EL (cell line): ENCODE measurements around the gene PCDH9.

Source experiments
- DNase-seq: peaks from one replicate; pipeline ENCODE4 v3.0.0-alpha.2; 2016

The PCDH9 gene

DNA sequence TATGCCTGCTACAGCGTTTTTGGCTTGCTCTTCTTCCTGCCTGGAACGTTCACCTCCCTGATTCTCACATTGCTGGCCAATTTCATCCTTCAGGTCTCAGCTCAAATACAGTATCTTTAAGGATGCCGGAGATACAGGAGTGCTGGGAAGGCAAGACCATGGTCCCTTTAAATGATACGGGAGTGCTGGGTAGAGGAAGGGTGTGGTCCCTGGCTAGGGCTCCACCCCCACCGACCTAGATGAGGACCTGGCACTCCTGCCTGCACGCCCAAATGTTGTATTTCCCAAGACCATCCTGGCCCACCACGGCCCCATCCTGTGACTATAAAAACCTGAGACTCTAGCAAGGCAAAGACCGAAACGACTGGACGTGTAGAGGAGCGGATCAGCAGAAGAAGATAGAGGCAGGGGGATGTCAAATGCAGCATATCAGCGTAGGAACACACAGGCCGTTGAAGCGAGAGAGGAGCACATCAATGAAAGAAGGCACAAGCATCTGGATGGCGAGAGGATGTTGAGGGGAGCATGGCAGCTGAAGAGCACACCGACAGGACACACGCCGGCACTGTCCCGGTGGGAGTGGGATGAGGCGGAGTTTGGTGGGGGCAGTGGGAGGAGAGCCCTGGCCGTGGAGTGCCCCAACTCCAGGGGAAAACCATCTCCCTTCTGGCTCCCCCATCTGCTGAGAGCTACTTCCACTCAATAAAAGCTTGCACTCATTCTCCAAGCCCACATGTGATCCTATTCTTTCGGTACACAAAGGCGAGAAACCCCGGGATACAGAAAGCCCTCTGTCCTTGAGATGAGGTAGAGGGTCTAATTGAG is 74.0 kb downstream of the PCDH9 start:
- DNase-seq = no peak

DNA sequence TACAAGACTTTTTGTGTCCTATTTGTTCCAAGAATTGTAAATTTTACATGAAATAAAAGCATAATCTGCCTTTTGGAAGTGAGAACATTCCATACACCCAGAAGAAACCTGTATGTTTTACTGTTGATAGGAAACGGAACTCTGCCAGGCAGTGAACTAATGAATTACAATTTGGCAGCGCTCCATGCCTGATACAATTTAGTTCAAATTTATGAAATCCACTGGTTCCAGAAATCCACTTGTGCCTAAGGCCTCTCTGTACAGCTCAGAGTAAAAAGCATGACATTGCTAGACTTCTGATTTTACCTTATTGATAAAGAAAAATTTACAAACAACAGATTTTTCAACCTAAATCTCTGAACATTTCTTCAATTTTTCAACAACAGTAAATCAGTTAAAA is 78.1 kb downstream of the PCDH9 start:
- no peak for DNase-seq

DNA sequence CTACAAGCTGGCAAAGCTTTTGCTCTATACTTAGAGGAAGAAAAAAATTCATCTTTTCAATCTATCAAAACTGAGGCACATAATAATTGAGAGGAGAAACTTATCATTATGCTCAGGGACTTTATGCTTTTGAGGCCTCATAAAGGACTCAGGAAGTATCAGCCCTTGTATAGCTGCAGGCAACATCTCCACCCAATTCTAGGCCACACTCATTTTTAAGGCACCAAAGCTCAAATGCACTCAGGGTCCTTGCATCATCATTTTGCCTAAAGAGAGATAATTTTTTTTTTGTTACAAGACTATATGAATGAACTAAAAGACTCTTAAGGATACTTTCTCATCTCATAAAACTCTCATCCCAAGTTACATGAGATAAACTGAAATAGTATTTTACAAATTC is 78.5 kb downstream of the PCDH9 start:
- no peak for DNase-seq

DNA sequence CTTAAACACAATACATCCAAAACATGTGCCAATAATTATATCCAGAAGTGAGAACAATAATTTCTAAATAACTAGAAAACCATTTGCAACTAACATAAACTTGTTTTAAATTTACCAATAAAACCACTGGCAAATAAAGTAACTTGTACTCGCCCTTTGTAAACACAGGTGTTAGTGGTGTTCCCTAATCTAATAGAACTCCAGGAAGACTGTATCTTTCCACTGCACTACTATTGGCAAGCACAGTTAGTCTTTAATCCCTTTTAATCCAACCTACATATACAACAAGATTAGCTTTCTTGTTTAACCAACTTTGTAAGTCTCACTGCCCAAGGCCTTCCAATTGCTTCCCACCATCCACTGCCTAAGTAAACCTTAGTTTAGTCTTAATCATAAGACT is 79.5 kb downstream of the PCDH9 start:
- no peak for DNase-seq

DNA sequence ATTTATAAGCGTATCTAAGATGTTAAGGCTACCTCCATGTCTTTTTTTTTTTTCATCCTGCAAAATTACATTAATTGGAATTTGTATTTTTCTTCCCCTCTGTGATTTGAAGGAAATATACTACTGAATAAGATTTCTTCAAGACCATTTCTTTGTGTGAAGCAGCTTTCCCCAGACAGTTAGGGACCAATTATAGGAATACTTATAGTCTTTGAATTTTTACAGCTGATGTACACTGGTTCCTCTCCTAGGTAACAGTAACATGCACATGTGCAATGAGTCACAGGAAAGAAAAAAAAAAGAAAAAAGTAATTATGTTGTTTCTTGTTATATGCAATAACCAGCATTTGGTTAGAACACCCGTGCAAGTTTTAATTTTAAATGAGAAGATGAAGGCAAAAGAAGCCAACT is 82.0 kb downstream of the PCDH9 start:
- peak; percentile 20 for DNase-seq

DNA sequence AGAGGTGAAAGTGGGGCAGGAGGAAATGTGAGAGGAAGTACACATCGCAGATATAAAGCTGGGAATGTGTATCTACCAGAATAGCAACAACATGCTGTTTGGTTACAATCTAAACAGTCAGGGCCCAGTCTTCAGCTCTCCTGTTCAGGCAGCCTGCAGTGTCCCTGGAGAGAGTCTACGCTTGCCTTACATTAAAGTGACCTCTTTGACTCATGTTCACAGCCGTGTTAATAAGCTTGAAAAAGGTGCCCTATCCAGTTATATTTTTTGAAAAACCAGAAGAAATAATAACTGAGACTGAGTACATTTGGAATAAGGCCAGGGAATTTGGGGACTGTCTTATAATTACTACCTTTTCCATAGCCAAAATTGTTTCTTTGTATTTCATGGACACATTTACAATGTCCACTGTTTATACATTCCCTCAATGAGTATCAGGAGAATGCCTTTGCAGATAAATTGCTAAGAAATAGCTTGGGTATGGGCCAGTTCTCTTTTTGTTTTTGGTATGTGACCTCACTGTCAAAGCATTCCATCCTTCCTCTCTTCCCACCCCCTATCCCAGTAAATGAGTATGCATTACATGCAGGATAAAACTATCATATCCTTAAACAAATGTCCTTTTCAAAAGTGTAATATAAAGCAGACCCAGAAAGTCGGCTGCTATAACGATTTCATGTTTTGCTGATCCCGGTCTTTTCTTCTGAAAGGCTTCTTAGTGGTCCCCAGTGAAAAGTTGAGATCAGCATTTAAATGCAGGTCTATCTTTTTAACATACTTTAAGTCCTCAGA is 82.6 kb downstream of the PCDH9 start:
- peak; percentile 74 for DNase-seq

DNA sequence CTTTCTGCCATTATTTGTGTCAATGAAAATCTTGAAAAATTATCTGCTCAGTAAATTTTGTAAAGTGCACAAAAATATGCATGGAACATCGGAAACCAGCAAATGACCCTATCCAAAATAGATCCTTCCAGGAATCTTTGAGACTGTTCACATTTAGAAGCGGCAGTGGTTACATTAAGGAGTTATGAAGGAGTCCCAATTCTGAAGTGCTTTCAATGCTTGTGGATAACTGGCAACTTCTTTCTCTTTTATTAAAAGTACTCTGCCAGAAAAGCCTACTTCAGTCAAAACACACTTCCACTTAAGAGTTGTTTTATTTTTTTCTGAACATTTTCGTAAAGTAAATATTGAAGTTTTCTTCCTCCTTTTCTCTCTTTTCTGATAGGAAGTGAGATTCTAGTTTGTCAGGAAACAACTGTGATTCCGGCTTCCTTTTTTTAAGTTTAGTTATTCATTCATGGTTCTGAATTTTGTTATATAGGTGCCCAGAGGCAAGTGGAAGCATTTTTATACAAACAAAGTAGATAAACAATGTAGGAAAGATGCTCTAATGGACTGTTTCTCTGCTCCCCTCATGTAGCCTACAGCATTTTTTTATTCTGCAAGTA is 83.5 kb downstream of the PCDH9 start:
- DNase-seq = no peak

DNA sequence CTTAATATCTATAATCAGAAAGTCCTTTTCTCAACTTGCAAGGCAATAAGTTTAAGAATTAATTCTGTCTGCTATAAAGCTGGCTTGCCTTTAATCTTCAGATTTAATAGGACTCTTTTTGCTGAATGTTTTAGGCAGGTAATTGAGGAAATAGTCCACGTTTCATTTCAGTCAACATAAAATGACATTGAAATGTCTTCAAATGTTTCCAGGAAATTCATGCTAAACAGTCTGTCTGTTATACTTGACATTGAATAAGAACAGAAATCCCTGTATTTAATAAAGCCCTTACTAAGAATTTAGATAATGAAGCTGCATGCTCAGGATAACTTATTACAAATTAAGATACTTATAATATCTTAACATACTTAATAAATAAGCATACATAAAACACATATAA is 84.2 kb downstream of the PCDH9 start:
- no peak for DNase-seq

DNA sequence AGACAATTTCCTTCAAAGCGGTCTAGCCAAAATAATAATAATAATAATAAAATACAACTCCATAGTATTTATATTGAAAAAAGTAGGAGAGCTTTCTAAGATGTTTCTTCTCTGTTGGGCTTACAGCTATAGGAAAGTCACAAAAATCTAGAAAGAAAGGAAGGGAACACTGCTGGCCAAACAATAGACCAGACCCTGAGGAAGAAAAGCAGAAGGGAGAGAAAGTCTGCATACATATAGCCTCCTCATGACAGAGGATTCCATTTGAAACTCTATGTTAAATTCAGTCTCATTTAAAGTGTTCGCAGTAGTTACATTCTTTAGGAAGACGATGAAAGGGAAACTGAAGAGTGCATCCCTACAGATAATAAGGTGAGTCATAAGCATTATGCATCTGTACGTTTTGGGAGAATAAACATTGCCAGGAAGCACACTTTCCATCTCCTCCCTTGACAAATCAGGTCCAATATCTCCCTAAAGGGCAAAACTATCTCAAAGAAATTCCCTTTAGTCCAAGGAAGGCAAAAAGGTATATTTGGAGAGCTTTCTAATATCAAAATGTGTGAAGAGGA is 86.5 kb downstream of the PCDH9 start:
- DNase-seq = peak; percentile 1

DNA sequence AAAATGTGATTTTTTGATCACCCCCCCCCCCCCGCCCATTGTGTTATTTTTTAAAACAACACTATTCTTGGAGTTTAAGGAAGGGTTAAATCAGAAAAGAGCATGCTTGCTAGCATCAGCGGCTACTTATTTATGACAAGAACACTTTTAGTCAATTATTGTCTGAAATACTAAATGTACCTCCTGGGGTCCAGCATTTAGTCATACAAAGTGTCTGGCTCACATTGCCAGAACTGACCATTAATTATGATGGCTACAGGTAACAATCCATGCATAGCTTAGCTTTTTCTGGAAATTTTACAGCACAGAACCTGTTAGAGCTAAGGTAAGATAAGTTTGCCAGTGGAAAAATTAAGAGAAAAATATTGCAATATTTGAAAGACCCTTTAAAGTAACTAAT is 90.1 kb downstream of the PCDH9 start:
- DNase-seq = no peak

DNA sequence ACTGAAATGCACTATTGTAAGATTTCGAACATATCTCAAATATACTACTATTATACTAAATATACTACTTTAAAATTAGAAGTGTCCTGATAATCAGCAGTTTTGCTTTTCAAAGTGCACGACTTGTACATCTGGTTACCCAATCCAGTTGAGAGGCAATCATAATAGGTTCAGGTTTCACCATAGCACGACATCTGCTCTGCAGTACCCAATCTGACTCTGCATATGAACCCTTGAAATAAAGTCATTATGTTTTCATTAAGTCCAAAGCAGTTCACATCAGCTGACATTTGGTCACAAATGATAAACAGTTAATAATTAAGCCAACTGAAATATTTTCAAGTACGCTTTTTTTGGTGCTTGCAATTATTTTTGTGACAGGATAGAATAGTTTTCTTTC is 90.6 kb downstream of the PCDH9 start:
- no peak for DNase-seq

DNA sequence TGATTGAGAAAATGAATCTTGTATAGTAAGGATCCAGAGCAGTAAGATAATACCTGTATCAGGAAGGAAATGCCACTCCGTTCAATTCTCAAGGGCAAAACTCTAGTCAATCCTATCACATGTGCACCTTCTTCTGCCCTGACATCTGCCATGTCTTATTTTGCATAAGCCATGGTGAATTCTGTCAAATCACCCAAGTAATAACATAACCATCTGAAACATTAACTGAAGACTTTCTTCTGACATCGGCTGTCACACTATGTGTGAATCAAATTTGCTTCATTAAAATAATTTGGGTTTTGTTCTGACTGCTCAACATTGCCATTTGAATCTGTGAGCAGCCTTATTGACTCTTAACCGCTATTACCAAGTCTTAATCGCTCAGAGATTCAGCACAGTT is 91.2 kb downstream of the PCDH9 start:
- no peak for DNase-seq

DNA sequence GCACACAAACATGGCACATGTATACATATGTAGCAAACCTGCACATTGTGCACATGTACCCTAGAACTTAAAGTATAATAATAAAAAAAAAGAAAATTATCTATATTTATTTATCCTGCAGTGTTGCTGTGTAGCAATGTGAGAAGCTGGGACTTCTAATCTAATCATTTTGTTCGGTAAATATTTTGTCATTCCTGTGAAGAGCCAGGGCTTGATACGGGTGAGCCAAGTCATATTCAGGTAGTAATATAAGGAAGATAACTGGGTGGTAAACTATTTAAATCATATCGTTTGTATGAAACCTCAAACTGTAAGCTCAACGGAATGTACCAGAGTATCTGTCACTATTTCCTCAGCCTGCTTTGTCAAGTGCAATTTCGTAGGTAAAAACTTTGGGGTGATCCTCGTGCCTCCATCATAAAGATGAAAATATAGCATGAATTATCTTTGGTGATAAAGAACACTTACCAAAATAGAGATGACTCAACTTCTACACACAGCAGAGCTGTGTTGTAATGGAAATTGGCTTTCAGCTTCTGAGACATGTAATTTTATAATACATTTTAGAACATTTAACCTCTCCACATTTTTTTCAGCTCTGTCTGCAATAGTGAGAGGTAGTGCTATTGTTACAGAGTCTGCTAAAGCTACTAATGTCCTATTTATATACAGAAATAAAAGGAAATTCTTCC is 92.9 kb downstream of the PCDH9 start:
- no peak for DNase-seq

DNA sequence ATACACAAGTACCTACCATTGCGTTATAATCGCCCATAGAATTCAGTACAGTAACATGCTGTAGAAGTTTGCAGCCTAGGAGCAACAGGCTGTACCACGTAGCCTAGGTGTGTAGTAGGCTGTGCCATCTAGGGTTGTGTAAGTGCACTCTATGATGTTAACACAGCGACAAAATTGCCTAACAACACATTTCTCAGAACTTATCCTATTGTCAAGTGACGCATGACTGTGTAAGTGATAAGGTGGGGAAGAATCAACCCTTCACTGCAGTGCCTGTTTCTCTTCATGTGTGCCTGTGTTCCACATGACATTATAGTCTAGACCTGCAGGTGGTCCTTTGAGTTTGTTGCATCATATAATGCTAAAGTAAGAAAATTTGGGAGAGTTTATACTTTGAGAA is 94.0 kb downstream of the PCDH9 start:
- no peak for DNase-seq

DNA sequence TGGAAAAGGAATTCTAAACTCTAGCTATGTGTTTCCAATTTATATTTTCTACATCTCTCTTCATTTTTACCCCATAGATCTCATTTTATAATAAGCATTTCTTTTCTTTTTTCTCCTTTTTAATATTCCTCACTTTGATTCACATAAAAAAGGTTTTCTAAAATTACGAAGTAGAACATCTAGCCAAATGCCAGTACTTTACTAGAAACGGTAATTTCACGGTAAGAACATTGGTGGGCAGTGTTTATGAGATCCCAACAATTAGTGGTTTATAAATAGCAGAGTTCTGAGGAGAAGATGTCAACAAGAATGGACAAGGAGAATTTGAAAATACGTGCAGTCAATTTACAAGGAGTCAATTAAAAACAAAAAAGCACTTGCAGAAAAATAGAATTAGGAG is 94.8 kb downstream of the PCDH9 start:
- DNase-seq = no peak

DNA sequence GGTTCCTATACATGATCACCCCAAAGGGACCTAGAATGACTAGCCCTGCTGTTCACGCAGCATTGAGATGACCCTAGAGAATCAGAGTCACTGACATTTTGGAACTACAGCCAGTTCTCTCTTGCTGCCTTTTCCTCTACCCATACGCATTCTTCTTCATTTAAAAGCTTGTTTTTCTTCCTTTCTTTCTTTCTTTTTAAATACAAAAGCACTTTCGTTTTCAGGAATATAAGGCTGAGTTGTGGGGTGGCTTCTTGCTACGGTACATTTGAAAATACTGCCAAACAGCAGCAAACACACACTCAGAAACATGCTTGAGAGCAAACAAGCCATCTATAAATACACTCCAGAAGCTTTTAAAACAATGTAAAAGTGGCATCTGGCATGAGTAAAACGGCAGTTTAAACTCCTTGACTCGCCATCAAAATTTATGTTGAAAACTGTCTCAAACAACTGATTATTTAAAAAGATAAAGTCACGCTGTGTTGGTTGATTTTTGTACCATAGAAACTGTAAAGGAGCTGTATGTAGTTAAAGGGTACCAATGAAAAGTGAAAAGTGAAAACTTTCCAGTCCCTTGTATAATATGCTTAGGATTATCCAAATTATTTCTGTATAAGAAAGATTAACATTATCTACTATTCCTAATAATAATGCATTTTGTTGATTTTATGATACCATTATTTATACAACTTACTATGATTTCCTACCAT is 95.6 kb downstream of the PCDH9 start:
- DNase-seq = no peak

DNA sequence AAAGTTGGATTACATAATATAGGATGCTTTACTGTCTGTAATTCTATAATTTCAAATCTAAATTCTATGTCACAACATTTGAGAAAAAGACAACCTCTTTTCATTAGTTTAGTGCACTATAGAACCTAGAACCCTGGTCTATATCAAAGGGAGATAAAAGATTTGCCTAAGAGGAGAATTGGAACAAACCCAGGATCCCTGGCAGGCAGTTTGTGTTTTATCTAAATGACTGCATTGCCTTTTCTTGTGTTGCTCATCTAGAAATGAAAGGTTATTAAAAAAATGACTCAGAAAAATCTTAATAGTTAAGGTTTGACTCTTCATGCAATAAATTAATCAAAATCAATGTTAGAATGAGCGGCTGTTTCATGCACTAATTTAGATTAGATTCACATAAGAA is 96.7 kb downstream of the PCDH9 start:
- no peak for DNase-seq

DNA sequence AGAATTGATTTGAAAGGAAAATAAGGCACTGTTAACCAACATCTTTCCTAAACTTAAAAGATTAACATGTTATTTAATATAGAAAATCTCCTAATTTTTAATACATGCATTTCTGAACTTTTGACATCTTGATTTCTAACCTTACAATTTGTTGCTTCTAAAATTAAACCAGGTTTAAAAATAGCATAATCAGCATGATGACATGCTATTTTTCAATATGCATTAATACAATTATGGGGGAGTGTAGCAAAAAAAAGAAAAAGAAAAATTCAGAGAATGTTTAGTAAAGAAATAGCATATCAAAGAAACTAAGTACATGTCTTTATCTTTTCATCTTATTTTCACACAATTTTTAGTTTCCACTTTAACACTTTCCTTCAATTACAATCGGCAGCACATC is 98.7 kb downstream of the PCDH9 start:
- no peak for DNase-seq

DNA sequence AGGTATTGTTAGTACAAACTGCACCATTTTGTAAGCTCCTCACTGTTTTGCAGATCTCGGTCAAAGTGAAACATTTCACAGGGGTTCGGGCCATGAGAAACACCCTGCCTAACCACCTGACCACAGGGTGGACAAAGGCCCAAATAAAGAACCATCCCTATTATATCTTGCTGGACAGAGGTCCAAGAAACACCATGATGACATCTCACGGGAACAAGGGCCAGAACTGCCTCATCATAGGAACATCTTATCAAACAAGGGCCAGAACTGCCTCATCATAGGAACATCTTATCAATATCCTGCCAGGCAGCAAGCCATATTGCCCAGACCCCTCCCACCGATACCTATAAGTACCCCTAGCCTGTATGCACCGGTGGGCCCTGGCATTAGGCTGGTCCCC is 99.7 kb downstream of the PCDH9 start:
- no peak for DNase-seq

DNA sequence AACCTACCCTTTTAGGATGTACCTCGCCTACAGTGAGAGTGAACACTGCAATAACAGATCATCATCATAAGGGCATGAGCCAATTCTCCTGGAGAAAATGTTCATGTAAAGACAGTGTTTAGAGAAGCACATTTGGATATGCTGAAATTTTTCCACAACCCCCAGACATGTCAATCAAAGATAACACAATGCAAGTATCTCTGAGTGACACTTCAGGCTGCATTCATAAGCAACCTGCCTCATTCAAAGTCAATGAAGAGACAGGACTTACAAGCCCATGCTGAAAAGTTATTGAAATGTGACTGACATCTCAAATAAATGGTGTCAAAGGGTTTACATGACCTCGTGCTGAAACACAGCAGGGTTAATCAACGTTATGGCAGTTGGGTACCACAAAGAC is 102.0 kb downstream of the PCDH9 start:
- no peak for DNase-seq

DNA sequence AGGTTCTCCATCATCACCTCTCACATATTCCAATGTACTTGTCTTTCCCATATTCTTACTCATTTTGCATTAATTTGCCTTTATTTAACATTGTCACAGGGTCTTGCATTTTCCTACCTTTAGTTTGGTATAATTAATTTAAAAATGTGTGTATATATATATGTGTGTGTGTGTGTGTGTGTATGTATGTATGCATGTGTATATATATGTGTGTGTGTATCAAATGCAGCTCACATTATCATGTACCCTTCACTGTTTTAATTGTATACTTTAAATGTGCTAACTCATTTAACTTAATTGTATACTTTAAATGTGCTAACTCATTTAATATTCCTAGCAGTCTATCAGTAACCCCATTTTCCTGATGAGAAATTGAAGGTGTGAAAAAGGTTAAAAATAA is 104.5 kb downstream of the PCDH9 start:
- no peak for DNase-seq

DNA sequence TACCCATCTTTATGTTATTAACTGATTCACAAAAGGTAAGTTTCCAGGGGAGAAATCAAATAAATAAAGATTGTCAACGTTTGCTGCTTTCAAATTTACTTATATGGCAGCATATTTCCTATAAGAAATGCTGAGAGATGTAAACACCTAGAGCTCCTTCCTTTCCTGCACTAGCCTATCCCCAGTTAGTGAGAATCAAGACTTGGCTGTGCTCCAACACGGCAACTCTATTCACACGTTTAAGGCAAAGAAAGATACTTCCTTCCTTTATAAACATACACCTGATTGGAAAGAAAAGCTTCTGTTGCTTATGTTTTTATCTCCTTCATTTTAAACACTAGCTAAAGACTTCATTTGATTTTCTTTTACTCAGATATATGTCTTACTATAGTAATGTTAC is 107.0 kb downstream of the PCDH9 start:
- no peak for DNase-seq
